Right lobe of liver (tissue), 6 donors: ENCODE results near the gene DNAH14. TPM values are rescaled to one million over a fixed set of nuclear protein-coding genes. Genes with fewer than 3 reads are reported as not detected.

ENCODE experiments used
- ATAC-seq, 4 donors: fragments of 200-7000 bp; cut with Tn5 transposase; one replicate each; pipeline ENCODE4 v1.9.1; 2020; ENCODE audit warnings: mild to moderate bottlenecking in 4 of 4, moderate library complexity in 4 of 4
- DNase-seq, 3 donors: peaks; one replicate each; pipeline ENCODE4 v3.0.0-alpha.2; 2020
- H3K27ac ChIP-seq, 3 donors: fragments of 200-600 bp; one replicate each; pipeline ENCODE4 v1.8.0; 2022
- H3K27me3 ChIP-seq, 2 donors: fragments of 200-600 bp; one replicate each; pipeline ENCODE4 v1.8.0; 2022
- H3K36me3 ChIP-seq, 4 donors: fragments of 200-600 bp; sonication (generic) in 1 of 4; one replicate each; pipeline versions ENCODE4 v1.5.1 to v1.8.0; 2017 to 2022; ENCODE audit warnings: control low read depth in 1 of 4
- H3K4me1 ChIP-seq, 4 donors: fragments of 200-600 bp; sonication (generic) in 1 of 4; one replicate each; pipeline versions ENCODE4 v1.5.1 to v1.8.0; 2017 to 2022; ENCODE audit warnings: control low read depth in 1 of 4
- H3K4me3 ChIP-seq, 3 donors: fragments of 200-600 bp; one replicate each; pipeline ENCODE4 v1.8.0; 2022
- H3K9me3 ChIP-seq, 4 donors: fragments of 200-600 bp; sonication (generic) in 1 of 4; one replicate each; pipeline versions ENCODE4 v1.5.1 to v1.8.0; 2017 to 2022; ENCODE audit warnings: control low read depth in 1 of 4
- CTCF ChIP-seq, 4 donors: fragments of 200-600 bp in 3 of 4; fragments of 450-650 bp in 1 of 4; IDR thresholded peaks; one replicate each; pipeline versions ENCODE4 v1.5.1 to v1.8.0; 2016 to 2022; ENCODE audit warnings: antibody characterized with exemption in 4 of 4, mild to moderate bottlenecking in 2 of 4
- POLR2A ChIP-seq: fragments of 450-650 bp; IDR thresholded peaks from one replicate; pipeline ENCODE4 v1.6.1; 2017; ENCODE audit warnings: antibody characterized with exemption, mild to moderate bottlenecking
- WGBS: methylation state at CpG from one replicate; pipeline ENCODE4 v1.1.6; 2018; ENCODE audit warnings: low coverage, low lambda C conversion rate; ENCODE audit not compliant: insufficient coverage; ENCODE audit errors: missing lambda C conversion rate; 5-methylcytosine and 5-hydroxymethylcytosine counted together
- intact Hi-C, 2 donors: fragments of 100-400 bp; cut with DNase I; formaldehyde crosslinking; loops; one replicate each; pipeline versions ENCODE4 v1.11.2 to v1.14.1; 2022
- total RNA-seq, 6 experiments: library from RNA; depleted of rRNA in 2 of 6; stranded (reverse); fragments of >200 nt in 2 of 6; fragmentation: NEBNext Ultra II Directional in 3 of 6; extraction: Animal tissue kit (Norgen Biotek cat#: 25700) in 3 of 6; gene quantifications; one replicate each; pipeline versions ENCODE4 v1.1.0 to v1.2.4, GENCODE V29; 2016 to 2023
- donor health status: DM: no; HTN: yes; CAD: no.
- donor health status: DM: no; HTN: no; CAD: no.
- donor health status: DM: no; HTN: no; CAD: no.
- donor health status: DM: no; HTN: yes; CAD: no.
- donor health status: DM: no; HTN: yes; CAD: no.

Gene DNAH14
- total RNA-seq, 6 experiments from 2014 or later = 8.0 to 17.1 (median 9.7) TPM

- Histone ChIP-seq H3K9me3 (no peaks in the 10 kb centered on the region), H3K27me3 (no peaks in the 10 kb centered on the region), H3K36me3 (peaks cover 0 to 62% (median 7%) of the 10 kb centered on the region in 4 donors), H3K4me1 (peaks cover 0 to 36% (median 6%) of the 10 kb centered on the region in 4 donors), H3K4me3 (no peak overlapping the region), H3K27ac (no peak overlapping the region)
- ATAC-seq (no peak), DNase-seq (no peak)
- no peak for TF ChIP-seq POLR2A
- TF ChIP-seq CTCF (IDR thresholded peaks at IDR 0.05) = no peak
- 90% methylated on average over 4 of the region's 4 CpGs for WGBS
- intact Hi-C loops = no loop called here
These were observed 489.1 kb downstream of the DNAH14 start for GRCh38 chr1:225418598-225418997.

- H3K36me3 ChIP-seq = peaks cover 0 to 35% (median 3%) of the 10 kb centered on the region in 4 donors
- no peak overlapping the region for H3K27ac ChIP-seq
- DNase-seq (no peak), ATAC-seq (peak in 1 of 4 donors; percentile 13)
- intact Hi-C loops = no loop called here
- H3K9me3 ChIP-seq = no peaks in the 10 kb centered on the region
- 37% methylated on average over 13 of the region's 14 CpGs for WGBS
- H3K4me1 ChIP-seq = peaks cover 0 to 53% (median 7%) of the 10 kb centered on the region in 4 donors
- H3K27me3 ChIP-seq = no peaks in the 10 kb centered on the region
- TF ChIP-seq POLR2A (no peak), CTCF (IDR thresholded peaks at IDR 0.05) (no peak)
- no peak overlapping the region for H3K4me3 ChIP-seq
These were observed 492.6 kb downstream of the DNAH14 start for GRCh38 chr1:225422031-225422605.

GRCh38 chr1:225422795-225423517, 493.5 kb downstream of the DNAH14 start:
- H3K27me3 ChIP-seq = no peaks in the 10 kb centered on the region
- H3K9me3 ChIP-seq = no peaks in the 10 kb centered on the region

GRCh38 chr1:225423518-225423855, 494.0 kb downstream of the DNAH14 start:
- Histone ChIP-seq H3K9me3 (no peaks in the 10 kb centered on the region), H3K36me3 (peaks cover 0 to 21% (median 0%) of the 10 kb centered on the region in 4 donors), H3K27ac (no peak overlapping the region), H3K4me1 (peaks cover 0 to 49% (median 8%) of the 10 kb centered on the region in 4 donors), H3K4me3 (no peak overlapping the region), H3K27me3 (no peaks in the 10 kb centered on the region)
- 55% methylated on average over 2 of the region's 2 CpGs for WGBS
- intact Hi-C loops = no loop called here
- DNase-seq = no peak
- TF ChIP-seq CTCF (IDR thresholded peaks at IDR 0.05) = no peak
- no peak for ATAC-seq

More at GRCh38 chr1:225422795-225423517, 493.5 kb downstream of the DNAH14 start:
- DNase-seq (no peak), ATAC-seq (no peak)
- no peak overlapping the region for H3K4me3 ChIP-seq
- H3K36me3 ChIP-seq = peaks cover 0 to 26% (median under 1%) of the 10 kb centered on the region in 4 donors
- intact Hi-C loops = no loop called here
- no peak overlapping the region for H3K27ac ChIP-seq
- TF ChIP-seq POLR2A = no peak
- no peak for TF ChIP-seq CTCF (IDR thresholded peaks at IDR 0.05)
- WGBS = 67% methylated on average over 7 of the region's 7 CpGs
- peaks cover 0 to 53% (median 7%) of the 10 kb centered on the region in 4 donors for H3K4me1 ChIP-seq
